HG03060 (cell line): Measurements from ENCODE around the gene LRRC8E.
"Not testable (repeated sequence)": the region's sequence is repeated elsewhere in the genome, so short reads cannot be mapped to it uniquely, and the experiment has no call there.

Source experiments
- ATAC-seq: cut with Tn5 transposase; IDR thresholded peaks from one replicate; pipeline ENCODE4 v1.9.1; 2021; ENCODE audit warnings: low read depth, moderate number of reproducible peaks; ENCODE audit not compliant: unreplicated experiment

Gene LRRC8E

GRCh38 chr19:7852851-7853769 lies 35.2 kb upstream of the LRRC8E start:
- no peak for ATAC-seq

GRCh38 chr19:7853770-7854128 lies 34.6 kb upstream of the LRRC8E start:
- no peak for ATAC-seq

- no peak for ATAC-seq
Measured at GRCh38 chr19:7855426-7856108, 32.7 kb upstream of the LRRC8E start.

GRCh38 chr19:7856109-7856591 lies 32.2 kb upstream of the LRRC8E start:
- ATAC-seq, result no peak

GRCh38 chr19:7856679-7857663 lies 31.3 kb upstream of the LRRC8E start:
- no peak for ATAC-seq

- no peak for ATAC-seq
Measured at GRCh38 chr19:7857727-7858108, 30.6 kb upstream of the LRRC8E start.

GRCh38 chr19:7858109-7858770 lies 30.1 kb upstream of the LRRC8E start:
- ATAC-seq, result no peak

- not testable (repeated sequence) for ATAC-seq
Measured at GRCh38 chr19:7859087-7859486, 29.2 kb upstream of the LRRC8E start.

GRCh38 chr19:7859831-7860713 lies 28.2 kb upstream of the LRRC8E start:
- ATAC-seq, result no peak

- ATAC-seq, result no peak
Measured at GRCh38 chr19:7860714-7861618, 27.3 kb upstream of the LRRC8E start.

- no peak for ATAC-seq
Measured at GRCh38 chr19:7861619-7862412, 26.5 kb upstream of the LRRC8E start.

- ATAC-seq, result no peak
Measured at GRCh38 chr19:7862413-7862951, 25.8 kb upstream of the LRRC8E start.

GRCh38 chr19:7863157-7863970 lies 24.9 kb upstream of the LRRC8E start:
- no peak for ATAC-seq

GRCh38 chr19:7863971-7864689 lies 24.2 kb upstream of the LRRC8E start:
- ATAC-seq, result no peak

GRCh38 chr19:7864690-7865074 lies 23.6 kb upstream of the LRRC8E start:
- no peak for ATAC-seq
